HG03103 (cell line): Measurements from ENCODE around the gene SLX4IP.
"Not testable (repeated sequence)": the region's sequence is repeated elsewhere in the genome, so short reads cannot be mapped to it uniquely, and the experiment has no call there.

Source experiments
- ATAC-seq: cut with Tn5 transposase; IDR thresholded peaks from one replicate; pipeline ENCODE4 v1.9.1; 2021; ENCODE audit warnings: low read depth; ENCODE audit not compliant: unreplicated experiment

The SLX4IP gene

GRCh38 chr20:10563935-10564492, 128.9 kb downstream of the SLX4IP start:
- no peak for ATAC-seq

- no peak for ATAC-seq
Measured at GRCh38 chr20:10565191-10565921, 130.3 kb downstream of the SLX4IP start.

- no peak for ATAC-seq
Measured at GRCh38 chr20:10565922-10566897, 131.1 kb downstream of the SLX4IP start.

- no peak for ATAC-seq
Measured at GRCh38 chr20:10568032-10568431, 132.9 kb downstream of the SLX4IP start.

GRCh38 chr20:10571313-10571815, 136.3 kb downstream of the SLX4IP start:
- ATAC-seq: no peak

- ATAC-seq: no peak
Measured at GRCh38 chr20:10572853-10573252, 137.7 kb downstream of the SLX4IP start.

- no peak for ATAC-seq
Measured at GRCh38 chr20:10573273-10573950, 138.3 kb downstream of the SLX4IP start.

- ATAC-seq: no peak
Measured at GRCh38 chr20:10573951-10574339, 138.8 kb downstream of the SLX4IP start.

- ATAC-seq: no peak
Measured at GRCh38 chr20:10576411-10577090, 141.4 kb downstream of the SLX4IP start.

GRCh38 chr20:10577648-10578047, 142.5 kb downstream of the SLX4IP start:
- no peak for ATAC-seq

GRCh38 chr20:10578607-10579006, 143.5 kb downstream of the SLX4IP start:
- ATAC-seq: peak; percentile 75

- ATAC-seq: no peak
Measured at GRCh38 chr20:10579942-10580341, 144.8 kb downstream of the SLX4IP start.

GRCh38 chr20:10580700-10581099, 145.6 kb downstream of the SLX4IP start:
- ATAC-seq: no peak

GRCh38 chr20:10581823-10582222, 146.7 kb downstream of the SLX4IP start:
- no peak for ATAC-seq

- ATAC-seq: no peak
Measured at GRCh38 chr20:10584371-10584770, 149.3 kb downstream of the SLX4IP start.

- ATAC-seq: no peak
Measured at GRCh38 chr20:10585308-10585707, 150.2 kb downstream of the SLX4IP start.

GRCh38 chr20:10586296-10586695, 151.2 kb downstream of the SLX4IP start:
- ATAC-seq: no peak

- ATAC-seq: not testable (repeated sequence)
Measured at GRCh38 chr20:10590446-10590845, 155.3 kb downstream of the SLX4IP start.

- no peak for ATAC-seq
Measured at GRCh38 chr20:10590950-10591671, 156.0 kb downstream of the SLX4IP start.
